GM18517 (cell line): ENCODE data around the gene NDUFV2.
"Not testable (repeated sequence)": the region's sequence is repeated elsewhere in the genome, so short reads cannot be mapped to it uniquely, and the experiment has no call there.

Experiments
- ATAC-seq: cut with Tn5 transposase; IDR thresholded peaks from one replicate; pipeline ENCODE4 v1.9.1; 2021; ENCODE audit warnings: mild to moderate bottlenecking, moderate library complexity; ENCODE audit not compliant: unreplicated experiment

The NDUFV2 gene

GRCh38 chr18:9148203-9148552 is 45.7 kb downstream of the NDUFV2 start:
- no peak for ATAC-seq

GRCh38 chr18:9150121-9150520 is 47.6 kb downstream of the NDUFV2 start:
- ATAC-seq, result no peak

GRCh38 chr18:9153256-9153655 is 50.8 kb downstream of the NDUFV2 start:
- ATAC-seq, result no peak

GRCh38 chr18:9156604-9157249 is 54.2 kb downstream of the NDUFV2 start:
- no peak for ATAC-seq

- ATAC-seq, result no peak
Measured at GRCh38 chr18:9157806-9158205, 55.3 kb downstream of the NDUFV2 start.

GRCh38 chr18:9160014-9160413 is 57.5 kb downstream of the NDUFV2 start:
- no peak for ATAC-seq

GRCh38 chr18:9162663-9163062 is 60.2 kb downstream of the NDUFV2 start:
- not testable (repeated sequence) for ATAC-seq

GRCh38 chr18:9164149-9164548 is 61.6 kb downstream of the NDUFV2 start:
- ATAC-seq, result not testable (repeated sequence)

GRCh38 chr18:9165883-9166282 is 63.4 kb downstream of the NDUFV2 start:
- not testable (repeated sequence) for ATAC-seq

GRCh38 chr18:9169515-9169914 is 67.0 kb downstream of the NDUFV2 start:
- ATAC-seq, result not testable (repeated sequence)

- not testable (repeated sequence) for ATAC-seq
Measured at GRCh38 chr18:9171919-9172318, 69.4 kb downstream of the NDUFV2 start.

GRCh38 chr18:9172506-9173127 is 70.1 kb downstream of the NDUFV2 start:
- no peak for ATAC-seq

GRCh38 chr18:9173770-9174233 is 71.3 kb downstream of the NDUFV2 start:
- peak; percentile 90 for ATAC-seq

- ATAC-seq, result no peak
Measured at GRCh38 chr18:9174302-9174701, 71.8 kb downstream of the NDUFV2 start.

- no peak for ATAC-seq
Measured at GRCh38 chr18:9175115-9175514, 72.6 kb downstream of the NDUFV2 start.

- no peak for ATAC-seq
Measured at GRCh38 chr18:9177031-9177430, 74.5 kb downstream of the NDUFV2 start.

- ATAC-seq, result no peak
Measured at GRCh38 chr18:9177466-9177865, 75.0 kb downstream of the NDUFV2 start.

GRCh38 chr18:9178557-9178956 is 76.1 kb downstream of the NDUFV2 start:
- ATAC-seq, result no peak

- ATAC-seq, result no peak
Measured at GRCh38 chr18:9181275-9181674, 78.8 kb downstream of the NDUFV2 start.

GRCh38 chr18:9182852-9183399 is 80.4 kb downstream of the NDUFV2 start:
- no peak for ATAC-seq
